Nephron (organoid): ENCODE results near the gene OR6M1.

Experiments
- H3K27ac Mint-ChIP-seq, 3 experiments: 2 replicates each; pipeline ENCODE4 v1.8.0; 2020; ENCODE audit warnings: mixed read lengths in 3 of 3, mild to moderate bottlenecking in 2 of 3, moderate library complexity in 1 of 3
- H3K27me3 Mint-ChIP-seq: 2 replicates; pipeline ENCODE4 v1.8.0; 2021; ENCODE audit warnings: low read depth, mild to moderate bottlenecking, moderate library complexity, mixed read lengths
- H3K36me3 Mint-ChIP-seq: 2 replicates; pipeline ENCODE4 v1.8.0; 2020; ENCODE audit warnings: low read depth, mixed read lengths
- H3K4me1 Mint-ChIP-seq: 2 replicates; pipeline ENCODE4 v1.8.0; 2020; ENCODE audit warnings: mixed read lengths
- H3K4me3 Mint-ChIP-seq, 3 experiments: 2 replicates each; pipeline ENCODE4 v1.8.0; 2020; ENCODE audit warnings: mild to moderate bottlenecking in 3 of 3, mixed read lengths in 3 of 3, moderate library complexity in 2 of 3
- H3K9me3 Mint-ChIP-seq: 2 replicates; pipeline ENCODE4 v1.8.0; 2020; ENCODE audit warnings: mixed read lengths
- CTCF ChIP-seq, 3 experiments: fragments of 200-600 bp; sonication (generic); IDR thresholded peaks; one replicate each; pipeline ENCODE4 v1.5.0; 2021; ENCODE audit warnings: antibody characterized with exemption in 3 of 3; ENCODE audit not compliant: unreplicated experiment in 3 of 3

Gene OR6M1

GRCh38 chr11:123797541-123797940 is 8.6 kb downstream of the OR6M1 start:
- Mint-ChIP-seq H3K4me1 (peaks cover 25% of the 10 kb centered on the region), H3K27me3 (no peaks in the 10 kb centered on the region), H3K4me3 (no peak overlapping the region), H3K27ac (peak overlapping the region in 1 of 3 experiments; percentile 72), H3K9me3 (peaks cover 14% of the 10 kb centered on the region), H3K36me3 (no peaks in the 10 kb centered on the region)
- no peak for TF ChIP-seq CTCF (IDR thresholded peaks at IDR 0.05; ENCODE audit: unreplicated experiment in 3 of 3)

- Mint-ChIP-seq H3K4me3 (no peak overlapping the region), H3K36me3 (no peaks in the 10 kb centered on the region), H3K4me1 (peaks cover 25% of the 10 kb centered on the region), H3K27me3 (no peaks in the 10 kb centered on the region), H3K27ac (no peak overlapping the region), H3K9me3 (peaks cover 16% of the 10 kb centered on the region)
- no peak for TF ChIP-seq CTCF (IDR thresholded peaks at IDR 0.05; ENCODE audit: unreplicated experiment in 3 of 3)
These were observed 9.0 kb downstream of the OR6M1 start for GRCh38 chr11:123797114-123797513.

- peaks cover 19% of the 10 kb centered on the region for H3K4me1 Mint-ChIP-seq
- no peak overlapping the region for H3K4me3 Mint-ChIP-seq
- H3K9me3 Mint-ChIP-seq, result peaks cover 16% of the 10 kb centered on the region
- no peaks in the 10 kb centered on the region for H3K36me3 Mint-ChIP-seq
- H3K27me3 Mint-ChIP-seq, result no peaks in the 10 kb centered on the region
- no peak for TF ChIP-seq CTCF (IDR thresholded peaks at IDR 0.05; ENCODE audit: unreplicated experiment in 3 of 3)
- H3K27ac Mint-ChIP-seq, result no peak overlapping the region
These were observed 9.9 kb downstream of the OR6M1 start for GRCh38 chr11:123796226-123796625.

- no peak for TF ChIP-seq CTCF (IDR thresholded peaks at IDR 0.05; ENCODE audit: unreplicated experiment in 3 of 3)
- no peaks in the 10 kb centered on the region for H3K4me1 Mint-ChIP-seq
- H3K9me3 Mint-ChIP-seq, result peaks cover 10% of the 10 kb centered on the region
- no peaks in the 10 kb centered on the region for H3K27me3 Mint-ChIP-seq
- H3K27ac Mint-ChIP-seq, result no peak overlapping the region
- no peak overlapping the region for H3K4me3 Mint-ChIP-seq
- no peaks in the 10 kb centered on the region for H3K36me3 Mint-ChIP-seq
These were observed 22.6 kb downstream of the OR6M1 start for GRCh38 chr11:123783536-123783935.

GRCh38 chr11:123778511-123778910 is 27.6 kb downstream of the OR6M1 start:
- H3K4me1 Mint-ChIP-seq, result no peaks in the 10 kb centered on the region
- no peak for TF ChIP-seq CTCF (IDR thresholded peaks at IDR 0.05; ENCODE audit: unreplicated experiment in 3 of 3)
- no peak overlapping the region for H3K4me3 Mint-ChIP-seq
- H3K36me3 Mint-ChIP-seq, result no peaks in the 10 kb centered on the region
- H3K27ac Mint-ChIP-seq, result no peak overlapping the region
- H3K27me3 Mint-ChIP-seq, result no peaks in the 10 kb centered on the region
- H3K9me3 Mint-ChIP-seq, result no peaks in the 10 kb centered on the region

GRCh38 chr11:123775715-123776549 is 30.2 kb downstream of the OR6M1 start:
- Mint-ChIP-seq H3K9me3 (no peaks in the 10 kb centered on the region), H3K27ac (no peak overlapping the region), H3K4me3 (no peak overlapping the region), H3K4me1 (no peaks in the 10 kb centered on the region), H3K36me3 (no peaks in the 10 kb centered on the region), H3K27me3 (no peaks in the 10 kb centered on the region)
- no peak for TF ChIP-seq CTCF (IDR thresholded peaks at IDR 0.05; ENCODE audit: unreplicated experiment in 3 of 3)
